ENCODE measurements around the gene CSNK2B.

- TF ChIP-seq POLR2AphosphoS5 (IDR thresholded peaks at IDR 0.05) (no peak), CTCF (IDR thresholded peaks at IDR 0.05) (no peak), EP300 (IDR thresholded peaks at IDR 0.05) (no peak), POLR2A (IDR thresholded peaks at IDR 0.05) (no peak)
Observed at GRCh38 chr6:31707701-31708100, 41.8 kb downstream of the CSNK2B start.

All from suprapubic skin (tissue), 4 donors.